PFSK-1 (cell line): ENCODE measurements around the gene EFCAB10.

Experiments used
- FOXP2 ChIP-seq: optimal IDR thresholded peaks from 2 replicates; pipeline ENCODE3; 2011; ENCODE audit warnings: borderline replicate concordance, control low read depth, inconsistent platforms; ENCODE audit not compliant: insufficient read depth; ENCODE audit errors: extremely low read length, extremely low read depth
- POLR2AphosphoS5 ChIP-seq: IDR thresholded peaks from 2 replicates; pipeline ENCODE4 v1.6.1; 2012; ENCODE audit warnings: low read depth, mild to moderate bottlenecking, control low read depth, low read length, moderate library complexity
- SIN3A ChIP-seq: IDR thresholded peaks from 2 replicates; pipeline ENCODE4 v1.6.1; 2012; ENCODE audit warnings: mild to moderate bottlenecking, low read length, moderate library complexity, borderline replicate concordance; ENCODE audit not compliant: insufficient read depth
- TAF1 ChIP-seq: IDR thresholded peaks from 2 replicates; pipeline ENCODE4 v1.6.1; 2012; ENCODE audit warnings: low read length, control low read depth, borderline replicate concordance; ENCODE audit not compliant: insufficient read depth
- TF ChIP-seq, protein P1 (sequence below), 2 experiments: IDR thresholded peaks; 2 replicates each; pipeline versions ENCODE4 v1.6.1 to v1.8.0; 2011 to 2012; ENCODE audit warnings: low read depth in 2 of 2, low read length in 2 of 2, control low read depth in 1 of 2, inconsistent platforms in 1 of 2, mild to moderate bottlenecking in 1 of 2, moderate library complexity in 1 of 2; ENCODE audit not compliant: insufficient read depth in 1 of 2

EFCAB10 gene

DNA sequence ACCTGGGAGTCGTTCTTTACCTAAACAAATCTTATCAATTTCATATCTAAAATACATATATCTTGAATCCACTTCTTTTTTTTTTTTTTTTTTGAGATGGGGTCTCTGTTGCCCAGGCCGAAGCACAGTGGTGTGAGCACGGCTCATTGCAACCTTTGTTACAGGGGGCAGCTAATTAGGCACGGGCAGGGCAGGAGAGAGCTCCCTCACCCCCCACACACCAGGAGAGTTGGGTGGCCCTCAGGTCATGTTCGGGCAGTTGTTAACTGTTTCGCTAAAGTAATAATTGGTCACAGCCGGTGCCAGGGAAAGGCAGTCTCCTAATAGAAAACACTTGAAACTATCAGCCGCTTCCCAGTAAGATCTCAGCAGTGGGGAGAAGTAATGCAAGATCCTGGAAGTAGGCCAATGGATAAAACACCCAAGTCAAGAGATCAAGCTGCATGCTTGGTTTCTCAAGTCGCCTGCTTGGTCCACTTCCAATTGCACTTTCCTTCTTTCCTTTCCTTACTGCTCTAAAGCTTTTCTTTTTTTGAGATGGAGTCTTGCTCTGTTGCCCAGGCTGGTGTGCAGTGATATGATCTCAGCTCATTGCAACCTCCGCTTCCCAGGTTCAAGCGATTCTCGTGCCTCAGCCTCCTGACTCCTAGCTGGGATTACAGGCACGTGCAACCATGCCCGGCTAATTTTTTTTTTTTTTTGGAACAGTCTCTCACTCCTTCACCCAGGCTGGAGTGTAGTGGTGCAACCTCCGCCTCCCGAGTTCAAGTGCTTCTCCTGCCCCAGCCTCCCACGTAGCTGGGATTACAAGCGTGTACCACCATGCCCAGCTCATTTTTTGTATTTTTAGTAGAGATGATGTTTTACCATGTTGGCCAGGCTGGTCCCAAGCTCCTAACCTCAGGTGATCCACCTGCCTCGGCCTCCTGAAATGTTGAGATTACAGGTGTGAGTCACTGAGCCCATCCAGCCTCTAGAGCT is 21.3 kb upstream of the EFCAB10 start:
- TF ChIP-seq TAF1 (no peak), POLR2AphosphoS5 (no peak), FOXP2 (no peak), SIN3A (no peak)
- TF ChIP-seq, protein P1, sequence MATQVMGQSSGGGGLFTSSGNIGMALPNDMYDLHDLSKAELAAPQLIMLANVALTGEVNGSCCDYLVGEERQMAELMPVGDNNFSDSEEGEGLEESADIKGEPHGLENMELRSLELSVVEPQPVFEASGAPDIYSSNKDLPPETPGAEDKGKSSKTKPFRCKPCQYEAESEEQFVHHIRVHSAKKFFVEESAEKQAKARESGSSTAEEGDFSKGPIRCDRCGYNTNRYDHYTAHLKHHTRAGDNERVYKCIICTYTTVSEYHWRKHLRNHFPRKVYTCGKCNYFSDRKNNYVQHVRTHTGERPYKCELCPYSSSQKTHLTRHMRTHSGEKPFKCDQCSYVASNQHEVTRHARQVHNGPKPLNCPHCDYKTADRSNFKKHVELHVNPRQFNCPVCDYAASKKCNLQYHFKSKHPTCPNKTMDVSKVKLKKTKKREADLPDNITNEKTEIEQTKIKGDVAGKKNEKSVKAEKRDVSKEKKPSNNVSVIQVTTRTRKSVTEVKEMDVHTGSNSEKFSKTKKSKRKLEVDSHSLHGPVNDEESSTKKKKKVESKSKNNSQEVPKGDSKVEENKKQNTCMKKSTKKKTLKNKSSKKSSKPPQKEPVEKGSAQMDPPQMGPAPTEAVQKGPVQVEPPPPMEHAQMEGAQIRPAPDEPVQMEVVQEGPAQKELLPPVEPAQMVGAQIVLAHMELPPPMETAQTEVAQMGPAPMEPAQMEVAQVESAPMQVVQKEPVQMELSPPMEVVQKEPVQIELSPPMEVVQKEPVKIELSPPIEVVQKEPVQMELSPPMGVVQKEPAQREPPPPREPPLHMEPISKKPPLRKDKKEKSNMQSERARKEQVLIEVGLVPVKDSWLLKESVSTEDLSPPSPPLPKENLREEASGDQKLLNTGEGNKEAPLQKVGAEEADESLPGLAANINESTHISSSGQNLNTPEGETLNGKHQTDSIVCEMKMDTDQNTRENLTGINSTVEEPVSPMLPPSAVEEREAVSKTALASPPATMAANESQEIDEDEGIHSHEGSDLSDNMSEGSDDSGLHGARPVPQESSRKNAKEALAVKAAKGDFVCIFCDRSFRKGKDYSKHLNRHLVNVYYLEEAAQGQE (IDR thresholded peaks at IDR 0.05; ENCODE audit: insufficient read depth in 1 of 2, low read depth in 2 of 2, low read length in 2 of 2), result no peak

DNA sequence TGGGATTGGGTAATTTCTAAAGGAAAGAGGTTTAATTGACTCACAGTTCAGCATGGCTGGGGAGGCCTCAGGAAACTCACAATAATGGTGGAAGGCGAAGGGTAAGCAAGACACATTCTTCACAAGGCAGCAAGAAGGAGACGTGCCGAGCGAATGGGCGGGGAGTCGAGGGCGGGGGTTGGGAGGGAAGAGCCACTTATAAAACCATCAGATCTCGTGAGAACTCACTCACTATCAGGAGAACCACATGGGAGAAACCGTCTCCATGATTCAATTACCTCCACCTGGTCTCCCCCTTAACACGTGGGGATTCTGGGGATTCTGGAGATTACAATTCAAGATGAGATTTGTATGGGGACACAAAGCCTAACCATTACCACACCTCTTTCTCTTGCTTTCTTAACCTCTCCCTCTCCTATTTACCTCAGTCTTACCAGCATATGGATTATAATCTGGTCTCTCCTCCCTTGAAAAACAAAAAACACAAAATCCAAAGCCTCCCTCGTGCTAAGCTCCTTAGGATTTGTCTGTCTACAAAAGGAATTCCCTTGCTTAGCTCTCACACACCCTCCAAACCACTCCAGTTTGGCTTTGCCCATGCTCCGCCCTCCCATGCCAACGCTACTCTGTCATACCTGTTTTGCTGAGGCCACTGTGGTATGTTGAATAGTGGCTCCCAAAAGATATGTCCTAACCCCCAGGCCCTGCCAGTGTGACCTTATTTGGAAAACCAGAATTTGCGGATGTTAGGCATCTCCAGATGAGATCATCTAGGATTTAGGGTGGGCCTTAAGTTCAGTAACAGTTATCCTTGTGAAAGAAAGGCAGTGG is 19.6 kb upstream of the EFCAB10 start:
- no peak for TF ChIP-seq POLR2AphosphoS5
- TF ChIP-seq TAF1, result no peak
- TF ChIP-seq FOXP2, result no peak
- TF ChIP-seq SIN3A, result no peak
- TF ChIP-seq, protein P1 (IDR thresholded peaks at IDR 0.05; ENCODE audit: insufficient read depth in 1 of 2, low read depth in 2 of 2, low read length in 2 of 2), result no peak

DNA sequence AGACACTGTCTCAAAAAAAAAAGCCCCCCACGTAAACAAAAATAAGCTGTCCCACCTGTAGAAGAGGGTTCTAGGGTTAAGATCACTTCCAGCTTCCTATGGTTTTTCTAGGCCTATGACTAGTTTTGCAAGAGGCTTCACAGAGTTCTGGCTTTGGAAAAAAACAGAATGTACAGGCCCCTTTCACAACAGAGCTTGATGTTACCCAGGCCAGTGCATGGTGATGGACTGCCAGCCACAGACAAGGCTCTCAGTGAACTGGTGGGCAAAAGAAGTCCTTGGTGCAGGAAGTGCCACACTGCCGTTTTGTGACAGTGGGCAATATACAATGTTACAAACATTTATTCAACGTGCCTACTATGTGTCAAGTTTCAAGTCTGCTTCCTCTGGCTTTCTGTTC is 18.3 kb upstream of the EFCAB10 start:
- TF ChIP-seq, protein P1 (IDR thresholded peaks at IDR 0.05; ENCODE audit: insufficient read depth in 1 of 2, low read depth in 2 of 2, low read length in 2 of 2), result no peak
- TF ChIP-seq TAF1 (no peak), FOXP2 (no peak), POLR2AphosphoS5 (no peak), SIN3A (no peak)

DNA sequence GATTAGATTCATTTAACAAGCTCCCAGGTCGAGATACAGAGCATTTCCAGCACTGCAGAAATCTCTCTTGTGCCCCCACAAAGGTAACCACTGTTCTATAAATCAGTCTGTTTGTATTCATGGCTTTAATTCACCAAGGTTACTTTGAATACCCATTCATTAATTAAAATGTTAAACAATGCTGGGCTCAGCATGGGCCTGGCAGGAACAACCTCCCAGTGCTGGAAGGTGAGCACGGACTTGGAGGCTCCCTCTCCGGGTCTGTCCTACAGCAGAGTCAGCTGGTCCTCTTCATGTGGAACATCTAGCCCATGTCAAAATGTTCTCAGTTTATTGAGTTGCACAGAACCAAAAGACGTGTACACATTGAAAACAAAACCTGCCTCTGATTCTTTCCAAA is 15.6 kb upstream of the EFCAB10 start:
- TF ChIP-seq FOXP2, result no peak
- no peak for TF ChIP-seq TAF1
- TF ChIP-seq, protein P1 (IDR thresholded peaks at IDR 0.05; ENCODE audit: insufficient read depth in 1 of 2, low read depth in 2 of 2, low read length in 2 of 2), result no peak
- TF ChIP-seq SIN3A, result no peak
